Measurements from ENCODE around the gene SMARCAD1.
A peak's percentile ranks its signal among the peaks of the same experiment; 100 is the strongest.
"Not testable (repeated sequence)": the region's sequence is repeated elsewhere in the genome, so short reads cannot be mapped to it uniquely, and the experiment has no call there.

The SMARCAD1 gene

DNA sequence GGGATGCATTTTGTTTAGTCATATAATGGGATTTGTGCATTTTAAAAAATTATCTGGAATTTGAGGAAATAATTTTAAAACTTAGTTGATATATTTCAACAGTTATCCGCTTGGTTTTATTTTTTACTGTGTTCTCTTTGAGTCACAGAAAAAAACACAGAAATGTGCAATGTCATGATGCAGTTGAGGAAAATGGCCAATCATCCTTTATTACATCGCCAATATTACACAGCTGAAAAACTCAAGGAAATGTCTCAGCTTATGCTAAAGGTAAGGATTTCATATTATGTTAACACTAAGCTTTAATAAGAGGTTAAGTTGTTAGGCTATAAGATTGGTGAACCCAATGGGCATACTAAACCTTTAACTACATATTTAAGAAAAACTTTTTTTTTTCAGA, 71.1 kb downstream of the SMARCAD1 start:
- DNase-seq, result no peak
- intact Hi-C loops (cut with DNase I), result no loop called here

- intact Hi-C loops (cut with DNase I), result no loop called here
- DNase-seq, result no peak
Measured at GRCh38 chr4:94284889-94285288, 77.2 kb downstream of the SMARCAD1 start.

DNA sequence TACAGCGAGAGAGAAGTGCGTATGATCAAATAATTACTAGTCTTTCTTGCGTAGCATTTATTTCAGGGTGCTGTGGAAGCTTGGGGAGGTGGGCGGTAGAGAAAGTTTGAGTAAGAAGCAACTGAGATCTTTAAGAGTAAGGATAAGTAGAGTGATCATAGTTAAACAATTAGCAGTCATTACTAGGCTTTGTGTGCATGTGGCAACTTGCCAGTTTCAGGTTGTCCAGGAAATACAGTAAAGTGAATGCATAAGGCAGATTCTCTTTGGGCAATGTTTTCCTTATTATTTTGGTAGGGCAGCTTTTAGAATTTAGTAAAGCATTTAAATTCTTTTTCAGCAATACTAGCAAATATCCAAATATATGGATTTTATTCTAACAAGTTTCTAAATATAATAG, 78.0 kb downstream of the SMARCAD1 start:
- peak in 2 of 42 donors; percentile 9 to 21 for DNase-seq
- intact Hi-C loops (cut with DNase I), result no loop called here

- intact Hi-C loops (cut with DNase I), result no loop called here
- no peak for DNase-seq
Measured at GRCh38 chr4:94290245-94290644, 82.6 kb downstream of the SMARCAD1 start.

- DNase-seq; intact Hi-C loops (cut with DNase I): not testable (repeated sequence)
Measured at GRCh38 chr4:94293981-94294380, 86.3 kb downstream of the SMARCAD1 start.

DNA sequence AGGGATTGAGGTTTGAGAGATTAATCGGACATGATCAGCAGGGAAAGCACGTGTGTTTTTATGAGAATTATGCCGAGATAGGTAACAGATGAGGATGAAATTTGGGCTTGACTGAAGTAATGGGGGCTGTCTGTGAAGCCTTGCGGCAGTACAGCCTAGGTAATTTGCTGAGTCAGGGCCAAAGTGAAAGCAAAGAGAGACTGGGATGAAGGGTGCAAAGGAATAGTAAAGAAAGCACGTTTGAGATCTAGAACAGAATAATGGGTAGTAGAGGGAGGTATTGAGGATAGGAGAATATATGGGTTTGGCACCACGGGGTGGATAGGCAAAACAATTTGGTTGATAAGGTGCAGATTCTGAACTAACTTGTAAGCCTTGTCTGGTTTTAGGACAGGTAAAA, 87.8 kb downstream of the SMARCAD1 start:
- intact Hi-C loops (cut with DNase I); DNase-seq: not testable (repeated sequence)

DNA sequence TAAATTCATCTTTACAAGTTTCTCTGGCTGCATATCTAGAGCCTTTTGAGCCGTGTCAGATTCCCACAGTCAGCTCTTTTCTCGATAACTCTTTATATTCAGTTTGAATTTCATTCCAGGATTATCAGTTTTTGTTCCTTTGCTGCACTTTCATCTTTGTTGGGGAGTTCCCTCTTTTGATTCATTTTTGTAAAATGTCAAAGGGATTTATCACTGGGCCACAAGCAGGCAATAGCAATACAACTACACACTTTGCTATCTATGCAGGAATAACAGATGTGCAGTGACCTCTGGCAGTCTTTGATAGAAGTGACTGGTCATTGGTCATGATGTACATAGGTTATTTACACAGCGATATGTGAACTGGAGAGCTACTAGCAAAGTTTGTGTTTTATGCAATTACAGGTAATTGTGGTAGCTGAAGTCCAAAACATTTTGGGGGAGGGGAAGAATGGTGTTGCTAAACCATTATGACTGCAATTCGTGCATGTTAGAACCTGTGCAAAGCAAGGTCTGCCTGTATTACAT, 91.1 kb downstream of the SMARCAD1 start:
- intact Hi-C loops (cut with DNase I), result no loop called here
- DNase-seq, result no peak

DNA sequence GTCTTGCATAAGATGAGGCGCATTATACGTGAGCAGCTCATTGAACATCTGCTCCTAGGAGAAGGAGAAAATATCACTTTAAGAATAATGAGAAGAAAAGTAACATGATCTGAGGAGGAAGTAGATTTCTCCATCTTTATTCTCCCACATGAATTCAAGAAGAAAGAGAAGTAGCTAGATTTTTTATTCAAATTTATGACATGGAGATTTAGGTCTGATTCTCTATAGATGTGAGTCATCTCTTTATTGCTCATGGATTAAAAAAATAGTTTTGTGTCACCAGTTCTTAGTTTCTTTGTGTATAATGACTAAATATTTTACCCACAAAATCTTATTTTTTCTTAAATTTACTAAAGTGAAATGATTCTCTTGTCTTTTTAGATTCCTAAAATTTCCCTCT, 94.5 kb downstream of the SMARCAD1 start:
- DNase-seq, result no peak
- intact Hi-C loops (cut with DNase I), result no loop called here

DNA sequence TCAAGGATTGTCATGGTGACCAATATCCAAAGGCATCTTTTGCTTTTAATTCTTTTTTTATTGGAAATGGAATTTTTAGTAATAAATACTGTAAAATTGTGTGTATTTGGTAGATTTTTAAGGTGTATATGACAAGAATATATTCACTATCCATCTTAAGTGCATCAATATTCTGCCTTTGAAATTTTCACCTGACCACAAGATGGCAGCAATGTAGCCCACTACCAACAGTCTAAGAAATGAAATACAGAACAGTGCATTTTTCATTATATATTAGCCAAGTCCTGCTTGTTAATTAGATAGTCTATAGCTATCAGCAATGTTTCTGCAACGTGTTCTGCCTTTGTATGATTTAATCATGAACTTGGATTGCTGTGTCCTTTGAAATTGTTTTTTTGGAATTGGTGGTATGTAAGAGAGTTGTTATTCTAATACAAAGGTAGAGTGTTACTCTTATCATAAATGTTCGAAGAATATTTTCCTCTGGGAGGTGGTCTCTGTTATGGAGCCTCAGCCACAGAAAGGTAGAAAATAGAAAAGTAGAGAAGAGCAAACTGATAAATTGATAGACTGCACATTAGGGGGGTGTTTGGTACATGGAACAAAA, 96.8 kb downstream of the SMARCAD1 start:
- DNase-seq, result peak in 11 of 42 donors; percentile 9 to 50 (median 20)
- intact Hi-C loops (cut with DNase I), result no loop called here

GRCh38 chr4:94305466-94306225, 98.0 kb downstream of the SMARCAD1 start:
- no peak for DNase-seq
- intact Hi-C loops (cut with DNase I), result no loop called here

- DNase-seq, result no peak
- intact Hi-C loops (cut with DNase I), result no loop called here
Measured at GRCh38 chr4:94306713-94307112, 99.0 kb downstream of the SMARCAD1 start.

DNA sequence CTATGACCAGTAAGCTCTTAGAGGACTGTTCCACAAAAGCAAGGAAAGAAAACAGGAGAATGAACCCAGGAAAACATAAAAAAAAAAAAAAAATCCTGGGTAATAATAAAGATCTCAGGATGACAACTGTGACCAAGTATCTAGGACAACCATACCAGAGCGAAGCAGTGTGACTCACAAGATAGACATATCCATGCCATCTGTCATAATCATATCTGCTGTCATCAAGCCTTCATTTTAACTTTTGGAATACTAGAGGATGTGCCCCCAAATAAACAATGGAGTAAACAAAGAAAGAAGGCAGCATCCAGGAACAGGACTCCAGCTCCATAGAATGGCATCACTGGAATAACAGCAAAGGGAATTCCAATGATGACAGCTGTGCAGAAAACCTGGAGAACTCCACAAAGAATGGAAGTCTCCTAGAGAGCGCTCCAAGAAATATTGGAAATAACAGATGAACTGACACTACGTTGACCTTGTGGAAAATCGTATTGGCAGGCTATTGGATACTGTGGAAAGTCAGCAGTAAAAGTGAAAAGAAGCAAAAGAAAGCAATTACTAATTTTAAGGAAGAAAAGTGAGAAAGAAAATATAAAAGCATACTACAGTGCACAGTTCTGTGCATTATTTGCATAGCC, 99.7 kb downstream of the SMARCAD1 start:
- no peak for DNase-seq
- intact Hi-C loops (cut with DNase I), result no loop called here

DNA sequence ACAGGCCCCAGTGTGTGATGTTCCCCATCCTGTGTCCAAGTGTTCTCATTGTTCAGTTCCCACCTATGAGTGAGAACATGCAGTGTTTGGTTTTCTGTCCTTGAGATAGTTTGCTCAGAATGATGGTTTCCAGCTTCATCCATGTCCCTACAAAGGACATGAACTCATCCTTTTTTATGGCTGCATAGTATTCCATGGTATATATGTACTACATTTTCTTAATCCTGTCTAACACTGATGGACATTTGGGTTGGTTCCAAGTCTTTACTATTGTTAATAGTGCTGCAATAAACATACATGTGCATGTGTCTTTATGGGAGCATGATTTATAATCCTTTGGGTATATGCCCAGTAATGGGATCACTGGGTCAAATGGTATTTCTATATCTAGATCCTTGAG, 112.3 kb downstream of the SMARCAD1 start:
- intact Hi-C loops (cut with DNase I); DNase-seq: not testable (repeated sequence)

- no peak for DNase-seq
- intact Hi-C loops (cut with DNase I), result no loop called here
Measured at GRCh38 chr4:94325835-94326234, 118.2 kb downstream of the SMARCAD1 start.

GRCh38 chr4:94329933-94330332, 122.3 kb downstream of the SMARCAD1 start:
- intact Hi-C loops (cut with DNase I), result no loop called here
- DNase-seq, result no peak

GRCh38 chr4:94332983-94333590, 125.4 kb downstream of the SMARCAD1 start:
- no peak for DNase-seq
- intact Hi-C loops (cut with DNase I), result no loop called here

- intact Hi-C loops (cut with DNase I), result no loop called here
- no peak for DNase-seq
Measured at GRCh38 chr4:94333866-94334265, 126.2 kb downstream of the SMARCAD1 start.

GRCh38 chr4:94334476-94334875, 126.8 kb downstream of the SMARCAD1 start:
- intact Hi-C loops (cut with DNase I), result no loop called here
- DNase-seq, result no peak

- intact Hi-C loops (cut with DNase I), result no loop called here
- no peak for DNase-seq
Measured at GRCh38 chr4:94334962-94335361, 127.3 kb downstream of the SMARCAD1 start.

- intact Hi-C loops (cut with DNase I), result no loop called here
- DNase-seq, result no peak
Measured at GRCh38 chr4:94336303-94336702, 128.6 kb downstream of the SMARCAD1 start.

Measured in head of caudate nucleus (tissue), 42 donors.